Mesothelial cell of epicardium (in vitro differentiated cells): ENCODE measurements around the gene DSCAM. TPM values are rescaled to one million over a fixed set of nuclear protein-coding genes. Genes with fewer than 3 reads are reported as not detected.

Experiments
- DNase-seq, 2 experiments: peaks; one replicate each; pipeline ENCODE4 v3.0.0; 2021; ENCODE audit warnings: low spot score in 2 of 2; ENCODE audit not compliant: unreplicated experiment in 2 of 2
- H3K27ac Mint-ChIP-seq: 2 replicates; pipeline ENCODE4 v1.8.0; 2021; ENCODE audit warnings: mixed read lengths
- H3K27me3 Mint-ChIP-seq: 2 replicates; pipeline ENCODE4 v1.8.0; 2021; ENCODE audit warnings: low read depth, mixed read lengths
- H3K36me3 Mint-ChIP-seq: 2 replicates; pipeline ENCODE4 v1.8.0; 2021; ENCODE audit warnings: mixed read lengths
- H3K4me1 Mint-ChIP-seq: 2 replicates; pipeline ENCODE4 v1.8.0; 2021; ENCODE audit warnings: mixed read lengths
- H3K4me3 Mint-ChIP-seq: 2 replicates; pipeline ENCODE4 v1.8.0; 2021; ENCODE audit warnings: mild to moderate bottlenecking, moderate library complexity, mixed read lengths
- H3K9me3 Mint-ChIP-seq: 2 replicates; pipeline ENCODE4 v1.8.0; 2021; ENCODE audit warnings: mixed read lengths
- CTCF ChIP-seq: fragments of 200-600 bp; sonication (generic); IDR thresholded peaks from one replicate; pipeline ENCODE4 v1.5.0; 2021; ENCODE audit warnings: antibody characterized with exemption; ENCODE audit not compliant: unreplicated experiment
- total RNA-seq: library from RNA; stranded (reverse); gene quantifications from 3 replicates; pipeline ENCODE4 v1.2.1, GENCODE V29; 2021

DSCAM gene
- total RNA-seq, 1 donor from 2014 or later = not detected

GRCh38 chr21:40605094-40605493 is 241.9 kb downstream of the DSCAM start:
- DNase-seq = no peak
- H3K9me3 Mint-ChIP-seq = peaks cover 44% of the 10 kb centered on the region
- no peaks in the 10 kb centered on the region for H3K36me3 Mint-ChIP-seq
- H3K4me1 Mint-ChIP-seq = no peaks in the 10 kb centered on the region
- no peak overlapping the region for H3K4me3 Mint-ChIP-seq
- H3K27me3 Mint-ChIP-seq = no peaks in the 10 kb centered on the region
- TF ChIP-seq CTCF = no peak
- H3K27ac Mint-ChIP-seq = no peak overlapping the region

- no peaks in the 10 kb centered on the region for H3K4me1 Mint-ChIP-seq
- peaks cover 55% of the 10 kb centered on the region for H3K9me3 Mint-ChIP-seq
- H3K4me3 Mint-ChIP-seq = no peak overlapping the region
- no peaks in the 10 kb centered on the region for H3K36me3 Mint-ChIP-seq
- no peak for DNase-seq
- no peaks in the 10 kb centered on the region for H3K27me3 Mint-ChIP-seq
- no peak for TF ChIP-seq CTCF
- H3K27ac Mint-ChIP-seq = no peak overlapping the region
These were observed 243.2 kb downstream of the DSCAM start for GRCh38 chr21:40603774-40604173.

GRCh38 chr21:40602080-40602479 is 244.9 kb downstream of the DSCAM start:
- Mint-ChIP-seq H3K27me3 (no peaks in the 10 kb centered on the region), H3K9me3 (peaks cover 52% of the 10 kb centered on the region), H3K4me1 (no peaks in the 10 kb centered on the region), H3K36me3 (no peaks in the 10 kb centered on the region), H3K27ac (no peak overlapping the region), H3K4me3 (no peak overlapping the region)
- TF ChIP-seq CTCF = no peak
- no peak for DNase-seq

- no peaks in the 10 kb centered on the region for H3K4me1 Mint-ChIP-seq
- H3K9me3 Mint-ChIP-seq = peaks cover 18% of the 10 kb centered on the region
- H3K4me3 Mint-ChIP-seq = no peak overlapping the region
- no peak overlapping the region for H3K27ac Mint-ChIP-seq
- DNase-seq = no peak
- no peaks in the 10 kb centered on the region for H3K27me3 Mint-ChIP-seq
- H3K36me3 Mint-ChIP-seq = no peaks in the 10 kb centered on the region
- no peak for TF ChIP-seq CTCF
These were observed 251.2 kb downstream of the DSCAM start for GRCh38 chr21:40595806-40596205.

- TF ChIP-seq CTCF = no peak
- Mint-ChIP-seq H3K9me3 (no peaks in the 10 kb centered on the region), H3K4me1 (no peaks in the 10 kb centered on the region), H3K27me3 (no peaks in the 10 kb centered on the region), H3K27ac (no peak overlapping the region), H3K4me3 (no peak overlapping the region), H3K36me3 (no peaks in the 10 kb centered on the region)
- no peak for DNase-seq
These were observed 259.1 kb downstream of the DSCAM start for GRCh38 chr21:40587736-40588346.

- Mint-ChIP-seq H3K27ac (no peak overlapping the region), H3K4me3 (no peak overlapping the region), H3K4me1 (no peaks in the 10 kb centered on the region), H3K9me3 (no peaks in the 10 kb centered on the region), H3K36me3 (no peaks in the 10 kb centered on the region), H3K27me3 (no peaks in the 10 kb centered on the region)
- DNase-seq = no peak
- TF ChIP-seq CTCF = no peak
These were observed 260.4 kb downstream of the DSCAM start for GRCh38 chr21:40586575-40586974.
